ENCODE results near the gene CD101. TPM values are rescaled to one million over a fixed set of nuclear protein-coding genes. Genes with fewer than 3 reads are reported as not detected.

The CD101 gene
- total and polyA plus RNA-seq, 2 of the 8 experiments (the other 6 are each of a cell fraction or from before 2014, with no cell fraction given), result 1.1 to 1.2 TPM

DNA sequence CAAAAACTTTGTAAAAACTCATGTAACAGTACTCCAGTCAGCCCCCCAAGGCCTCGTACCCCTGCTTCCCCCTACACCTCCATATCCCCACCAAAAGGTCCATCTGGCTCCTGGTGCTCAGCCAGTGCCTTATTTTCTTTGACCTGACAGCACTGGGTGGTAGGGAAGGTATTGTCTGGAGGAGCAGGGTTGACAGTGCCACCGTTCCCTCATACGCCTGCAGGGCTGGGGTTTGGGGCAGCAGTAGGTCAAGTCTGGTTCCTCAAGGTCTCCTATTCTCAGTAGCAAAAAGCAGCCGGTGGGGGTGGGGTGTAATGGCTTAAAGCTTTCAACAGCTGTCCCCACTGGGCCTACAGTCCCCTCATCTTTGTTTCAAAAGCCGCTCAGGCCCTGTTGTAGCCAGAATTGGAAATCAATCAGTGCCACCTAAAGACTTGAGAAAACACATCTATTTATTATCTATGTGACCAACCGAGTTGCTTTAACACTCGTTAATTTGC is 33.3 kb downstream of the CD101 start:
- 84% methylated on average over 7 of the region's 7 CpGs; no CpG with 5 or more reads in 1 of the 2 experiments for WGBS, 2 experiments (ENCODE audit: extremely low coverage in 1 of 2, insufficient coverage in 1 of 2, insufficient read length in 1 of 2, insufficient replicate concordance in 2 of 2, low coverage in 1 of 2, low lambda C conversion rate in 2 of 2, missing lambda C conversion rate in 1 of 2)
- H2AK5ac ChIP-seq (ENCODE audit: low read depth, low read length), result no peak overlapping the region
- H3K18ac ChIP-seq (ENCODE audit: extremely low read depth, low read length), result no peak overlapping the region
- no peak overlapping the region for H2BK12ac ChIP-seq (ENCODE audit: low read depth, low read length)
- no peak overlapping the region for H3K27ac ChIP-seq (ENCODE audit: low read depth, low read length)
- no peak overlapping the region for H3K23ac ChIP-seq (ENCODE audit: insufficient read length)
- no peaks in the 10 kb centered on the region for H3K36me3 ChIP-seq (ENCODE audit: control insufficient read depth in 2 of 4, insufficient read depth in 4 of 4, low read length in 3 of 4)
- DNase-seq (ENCODE audit: low read depth in 1 of 2, low spot score in 2 of 2) (no peak), FAIRE-seq (no peak)
- no peak overlapping the region for H3K4me3 ChIP-seq (ENCODE audit: extremely low read depth in 1 of 4, insufficient read depth in 2 of 4, low read depth in 3 of 4, low read length in 4 of 4)
- H3K4me1 ChIP-seq (replicated peaks in 1 of 4; ENCODE audit: control insufficient read depth in 3 of 4, insufficient read depth in 4 of 4, low read length in 3 of 4), result peaks cover 0 to 6% (median 0%) of the 10 kb centered on the region in 4 experiments; a peak in 2 of 7 replicates
- no peak overlapping the region for H2AFZ ChIP-seq (ENCODE audit: low read length)
- no peak overlapping the region for H2BK20ac ChIP-seq (ENCODE audit: low read length)
- no peak overlapping the region for H3K14ac ChIP-seq (ENCODE audit: insufficient read length)
- H3K4ac ChIP-seq (replicated peaks; ENCODE audit: insufficient read length, low read depth, low read length), result no peak overlapping the region
- no peaks in the 10 kb centered on the region for H3K79me1 ChIP-seq (ENCODE audit: low read depth, low read length)
- H2BK5ac ChIP-seq (ENCODE audit: low read depth, low read length), result no peak overlapping the region
- CTCF ChIA-PET (ENCODE audit: partially characterized antibody), result interaction anchor here (0.6 to 1.6 kb wide), 3 partner anchors 17 to 321 kb away, joined by 3 read pairs; no protein-coding TSS in a partner anchor
- no peaks in the 10 kb centered on the region for H4K20me1 ChIP-seq (replicated peaks in 1 of 2; ENCODE audit: control insufficient read depth in 1 of 2, insufficient read depth in 2 of 2, low read length in 2 of 2)
- no peak overlapping the region for H2BK15ac ChIP-seq (ENCODE audit: low read length)
- H2BK120ac ChIP-seq (replicated peaks; ENCODE audit: low read depth, low read length), result no peak overlapping the region
- H3K79me2 ChIP-seq (ENCODE audit: control insufficient read depth in 1 of 2, insufficient read depth in 2 of 2, low read length in 2 of 2), result no peaks in the 10 kb centered on the region
- POLR2A ChIA-PET (ENCODE audit: partially characterized antibody), result interaction anchor here (0.6 kb wide), 1 partner anchor 99 kb away, joined by 3 read pairs; no protein-coding TSS in a partner anchor
- no peak for TF ChIP-seq TEAD4 (IDR thresholded peaks at IDR 0.05; ENCODE audit: low read depth, low read length)
- TF ChIP-seq HDAC2 (IDR thresholded peaks at IDR 0.05; ENCODE audit: borderline replicate concordance in 1 of 2, low read depth in 2 of 2, low read length in 2 of 2), result no peak
- TF ChIP-seq KDM1A (IDR thresholded peaks at IDR 0.05; ENCODE audit: borderline replicate concordance, low read length), result no peak
- TF ChIP-seq GTF2F1 (IDR thresholded peaks at IDR 0.05; ENCODE audit: borderline replicate concordance, low read depth, low read length), result no peak
- TF ChIP-seq, protein P1, sequence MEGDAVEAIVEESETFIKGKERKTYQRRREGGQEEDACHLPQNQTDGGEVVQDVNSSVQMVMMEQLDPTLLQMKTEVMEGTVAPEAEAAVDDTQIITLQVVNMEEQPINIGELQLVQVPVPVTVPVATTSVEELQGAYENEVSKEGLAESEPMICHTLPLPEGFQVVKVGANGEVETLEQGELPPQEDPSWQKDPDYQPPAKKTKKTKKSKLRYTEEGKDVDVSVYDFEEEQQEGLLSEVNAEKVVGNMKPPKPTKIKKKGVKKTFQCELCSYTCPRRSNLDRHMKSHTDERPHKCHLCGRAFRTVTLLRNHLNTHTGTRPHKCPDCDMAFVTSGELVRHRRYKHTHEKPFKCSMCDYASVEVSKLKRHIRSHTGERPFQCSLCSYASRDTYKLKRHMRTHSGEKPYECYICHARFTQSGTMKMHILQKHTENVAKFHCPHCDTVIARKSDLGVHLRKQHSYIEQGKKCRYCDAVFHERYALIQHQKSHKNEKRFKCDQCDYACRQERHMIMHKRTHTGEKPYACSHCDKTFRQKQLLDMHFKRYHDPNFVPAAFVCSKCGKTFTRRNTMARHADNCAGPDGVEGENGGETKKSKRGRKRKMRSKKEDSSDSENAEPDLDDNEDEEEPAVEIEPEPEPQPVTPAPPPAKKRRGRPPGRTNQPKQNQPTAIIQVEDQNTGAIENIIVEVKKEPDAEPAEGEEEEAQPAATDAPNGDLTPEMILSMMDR (IDR thresholded peaks at IDR 0.05; ENCODE audit: control extremely low read depth in 1 of 3, insufficient read depth in 1 of 3, low read depth in 1 of 3, low read length in 3 of 3), result no peak
- no peak for TF ChIP-seq TAF1 (IDR thresholded peaks at IDR 0.05; ENCODE audit: low read depth, low read length)
- TF ChIP-seq JUND (IDR thresholded peaks at IDR 0.05; ENCODE audit: low read length), result no peak
- no peak overlapping the region for H3K9ac ChIP-seq (replicated peaks in 1 of 4; ENCODE audit: extremely low read depth in 1 of 4, low read depth in 3 of 4, low read length in 3 of 4)
- no peaks in the 10 kb centered on the region for H3K27me3 ChIP-seq (replicated peaks in 1 of 4; ENCODE audit: control insufficient read depth in 3 of 4, extremely low read depth in 1 of 4, insufficient read depth in 3 of 4, low read length in 3 of 4)
- no peak overlapping the region for H4K8ac ChIP-seq (ENCODE audit: extremely low read depth, insufficient read depth, low read length)
- H3K9me3 ChIP-seq (ENCODE audit: insufficient read depth in 2 of 2, low read depth in 1 of 2, low read length in 1 of 2), result no peaks in the 10 kb centered on the region
- no peak overlapping the region for H4K5ac ChIP-seq (ENCODE audit: insufficient read length, low read depth, low read length)
- H4K91ac ChIP-seq (replicated peaks; ENCODE audit: insufficient read length, low read length), result no peak overlapping the region
- H3K56ac ChIP-seq (replicated peaks; ENCODE audit: insufficient read length, low read depth, low read length), result no peak overlapping the region
- no peaks in the 10 kb centered on the region for H3K23me2 ChIP-seq (ENCODE audit: low read depth, low read length)
- H3K4me2 ChIP-seq (ENCODE audit: insufficient read depth in 1 of 2, low read depth in 2 of 2, low read length in 2 of 2), result no peak overlapping the region
